Measurements from ENCODE around the gene TMEM163. TPM values are rescaled to one million over a fixed set of nuclear protein-coding genes. Genes with fewer than 3 reads are reported as not detected.

Gene TMEM163
- total RNA-seq, 1 experiment from 2014 or later = 0.12 TPM

DNA sequence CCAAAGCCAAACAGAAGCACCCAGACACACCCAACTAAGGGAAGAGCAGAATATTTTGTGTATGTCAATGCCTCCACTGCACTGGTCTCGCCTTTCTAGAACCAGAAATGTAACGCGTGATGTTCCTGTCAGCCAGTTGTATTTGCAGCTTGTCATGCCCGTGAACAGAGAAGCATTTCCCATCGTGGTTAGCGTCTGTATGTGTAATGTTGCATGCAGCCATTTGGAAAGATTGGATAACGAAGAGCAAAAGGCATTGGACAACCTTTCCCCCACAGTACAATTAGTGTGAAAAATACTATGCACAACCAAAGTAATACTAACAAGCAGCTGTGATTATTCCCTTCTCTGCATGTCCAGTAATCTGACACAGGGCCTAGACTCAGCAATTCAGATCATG, 140.5 kb downstream of the TMEM163 start (continued):
- TF ChIP-seq CBX3 (IDR thresholded peaks at IDR 0.05; ENCODE audit: low read depth) (no peak), POLR2AphosphoS5 (IDR thresholded peaks at IDR 0.05; ENCODE audit: low read depth, low read length) (no peak), ZNF274 (IDR thresholded peaks at IDR 0.05; ENCODE audit: low read depth, low read length) (no peak), JUND (IDR thresholded peaks at IDR 0.05) (no peak)

- Histone ChIP-seq H3K4me3 (replicated peaks in 1 of 2; ENCODE audit: low read depth in 1 of 2, low read length in 2 of 2) (no peak overlapping the region), H3K79me2 (ENCODE audit: insufficient read depth, low read length) (no peaks in the 10 kb centered on the region), H3K4me1 (ENCODE audit: control insufficient read depth in 1 of 2, insufficient read depth in 2 of 2, low read length in 2 of 2) (no peaks in the 10 kb centered on the region), H4K20me1 (ENCODE audit: insufficient read depth) (no peaks in the 10 kb centered on the region), H2AFZ (ENCODE audit: low read depth, low read length, poor library complexity, severe bottlenecking) (no peak overlapping the region), H3K4me2 (ENCODE audit: low read length) (no peak overlapping the region), H3K36me3 (ENCODE audit: control insufficient read depth in 1 of 2, insufficient read depth in 2 of 2, low read length in 2 of 2) (no peaks in the 10 kb centered on the region), H3K9ac (ENCODE audit: low read length) (no peak overlapping the region), H3K27ac (ENCODE audit: low read depth, low read length) (no peak overlapping the region), H3K9me3 (ENCODE audit: control insufficient read depth in 1 of 2, insufficient read depth in 1 of 2, low read depth in 1 of 2, low read length in 2 of 2) (no peaks in the 10 kb centered on the region), H3K9me2 (ENCODE audit: insufficient read depth) (no peaks in the 10 kb centered on the region), H3K27me3 (ENCODE audit: insufficient read depth, low read length) (peaks cover 10% of the 10 kb centered on the region; the same call in 1 of the 2 replicates)
- CTCF ChIA-PET = no interaction called here
- POLR2A ChIA-PET = no interaction called here
- no peak for DNase-seq (ENCODE audit: low read depth, low spot score)
- BruUV-seq (replicated peaks) = no TSS peak
- intact Hi-C loops (cut with micrococcal nuclease) = no loop called here
- RAD21 ChIA-PET (ENCODE audit: low non-redundant PET in 1 of 2, low total read pairs in 2 of 2, uncharacterized antibody in 2 of 2, unreplicated experiment in 2 of 2) = no interaction called here
- no peak for TF ChIP-seq EZH2 (IDR thresholded peaks at IDR 0.05)
- TF ChIP-seq, protein P1, sequence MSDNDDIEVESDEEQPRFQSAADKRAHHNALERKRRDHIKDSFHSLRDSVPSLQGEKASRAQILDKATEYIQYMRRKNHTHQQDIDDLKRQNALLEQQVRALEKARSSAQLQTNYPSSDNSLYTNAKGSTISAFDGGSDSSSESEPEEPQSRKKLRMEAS (IDR thresholded peaks at IDR 0.05) = no peak
- no peak for TF ChIP-seq RAD21 (IDR thresholded peaks at IDR 0.05; ENCODE audit: low read depth)
- TF ChIP-seq TCF7L2 (IDR thresholded peaks at IDR 0.05; ENCODE audit: borderline replicate concordance, extremely low read depth, insufficient read depth, insufficient read length) = no peak
- no peak for TF ChIP-seq SRF (IDR thresholded peaks at IDR 0.05; ENCODE audit: low read depth)
- TF ChIP-seq EGR1 (IDR thresholded peaks at IDR 0.05; ENCODE audit: low read depth) = no peak
- TF ChIP-seq CBX3 (IDR thresholded peaks at IDR 0.05; ENCODE audit: low read depth) = no peak
- no peak for TF ChIP-seq ZNF274 (IDR thresholded peaks at IDR 0.05; ENCODE audit: low read depth, low read length)
- TF ChIP-seq JUND (IDR thresholded peaks at IDR 0.05) = no peak
- no peak for TF ChIP-seq POLR2AphosphoS5 (IDR thresholded peaks at IDR 0.05; ENCODE audit: low read depth, low read length)
- TF ChIP-seq YY1 (IDR thresholded peaks at IDR 0.05; ENCODE audit: extremely low read depth, insufficient replicate concordance, low read depth, low read length) = no peak
- TF ChIP-seq, protein P2, sequence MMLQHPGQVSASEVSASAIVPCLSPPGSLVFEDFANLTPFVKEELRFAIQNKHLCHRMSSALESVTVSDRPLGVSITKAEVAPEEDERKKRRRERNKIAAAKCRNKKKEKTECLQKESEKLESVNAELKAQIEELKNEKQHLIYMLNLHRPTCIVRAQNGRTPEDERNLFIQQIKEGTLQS (IDR thresholded peaks at IDR 0.05) = no peak
- TF ChIP-seq, protein P3, sequence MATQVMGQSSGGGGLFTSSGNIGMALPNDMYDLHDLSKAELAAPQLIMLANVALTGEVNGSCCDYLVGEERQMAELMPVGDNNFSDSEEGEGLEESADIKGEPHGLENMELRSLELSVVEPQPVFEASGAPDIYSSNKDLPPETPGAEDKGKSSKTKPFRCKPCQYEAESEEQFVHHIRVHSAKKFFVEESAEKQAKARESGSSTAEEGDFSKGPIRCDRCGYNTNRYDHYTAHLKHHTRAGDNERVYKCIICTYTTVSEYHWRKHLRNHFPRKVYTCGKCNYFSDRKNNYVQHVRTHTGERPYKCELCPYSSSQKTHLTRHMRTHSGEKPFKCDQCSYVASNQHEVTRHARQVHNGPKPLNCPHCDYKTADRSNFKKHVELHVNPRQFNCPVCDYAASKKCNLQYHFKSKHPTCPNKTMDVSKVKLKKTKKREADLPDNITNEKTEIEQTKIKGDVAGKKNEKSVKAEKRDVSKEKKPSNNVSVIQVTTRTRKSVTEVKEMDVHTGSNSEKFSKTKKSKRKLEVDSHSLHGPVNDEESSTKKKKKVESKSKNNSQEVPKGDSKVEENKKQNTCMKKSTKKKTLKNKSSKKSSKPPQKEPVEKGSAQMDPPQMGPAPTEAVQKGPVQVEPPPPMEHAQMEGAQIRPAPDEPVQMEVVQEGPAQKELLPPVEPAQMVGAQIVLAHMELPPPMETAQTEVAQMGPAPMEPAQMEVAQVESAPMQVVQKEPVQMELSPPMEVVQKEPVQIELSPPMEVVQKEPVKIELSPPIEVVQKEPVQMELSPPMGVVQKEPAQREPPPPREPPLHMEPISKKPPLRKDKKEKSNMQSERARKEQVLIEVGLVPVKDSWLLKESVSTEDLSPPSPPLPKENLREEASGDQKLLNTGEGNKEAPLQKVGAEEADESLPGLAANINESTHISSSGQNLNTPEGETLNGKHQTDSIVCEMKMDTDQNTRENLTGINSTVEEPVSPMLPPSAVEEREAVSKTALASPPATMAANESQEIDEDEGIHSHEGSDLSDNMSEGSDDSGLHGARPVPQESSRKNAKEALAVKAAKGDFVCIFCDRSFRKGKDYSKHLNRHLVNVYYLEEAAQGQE (IDR thresholded peaks at IDR 0.05; ENCODE audit: low read depth) = no peak
- no peak for TF ChIP-seq FOSL1 (IDR thresholded peaks at IDR 0.05; ENCODE audit: low read depth)
- no peak for TF ChIP-seq EZH2phosphoT487 (IDR thresholded peaks at IDR 0.05; ENCODE audit: borderline replicate concordance)
- no peak for TF ChIP-seq CEBPB (IDR thresholded peaks at IDR 0.05; ENCODE audit: low read depth)
- no peak for TF ChIP-seq ZFX (IDR thresholded peaks at IDR 0.05)
- no peak for TF ChIP-seq SP1 (IDR thresholded peaks at IDR 0.05; ENCODE audit: low read depth)
- TF ChIP-seq SIN3A (IDR thresholded peaks at IDR 0.05; ENCODE audit: low read depth) = no peak
- ATAC-seq = no peak
Measured at GRCh38 chr2:134576478-134576877, 142.3 kb downstream of the TMEM163 start.

All from HCT116 (cell line).